HCT116 (cell line): ENCODE results near the gene VWA5B1. TPM values are rescaled to one million over a fixed set of nuclear protein-coding genes. Genes with fewer than 3 reads are reported as not detected.

Source experiments
- ATAC-seq: fragments of 200-7000 bp; cut with Tn5 transposase; 2 replicates; pipeline ENCODE4 v1.9.1; 2020; ENCODE audit warnings: mild to moderate bottlenecking, moderate library complexity
- BruUV-seq: library from RNA; stranded (reverse); fragments of 400-500 nt; replicated peaks from 2 replicates; lab custom pipeline; 2021; lab: Mats Ljungman, UMichigan
- CTCF ChIA-PET: fragments of 300-600 bp; sonication (Branson Sonifier 250); formaldehyde crosslinking; loops from one replicate; lab custom pipeline; 2021; ENCODE audit warnings: antibody characterized with exemption; lab: Charles Lee
- POLR2A ChIA-PET: fragments of 300-600, 350-600 bp; sonication (Branson Sonifier 250); formaldehyde crosslinking; loops from one replicate; lab custom pipeline; 2021; ENCODE audit warnings: antibody characterized with exemption; lab: Charles Lee
- RAD21 ChIA-PET, 2 experiments: fragments of 300-600 bp; sonication (Branson Sonifier 250); formaldehyde crosslinking; loops; one replicate each; lab custom pipeline; 2023; ENCODE audit warnings: low total read pairs in 2 of 2; ENCODE audit not compliant: uncharacterized antibody in 2 of 2, unreplicated experiment in 2 of 2, low non-redundant PET in 1 of 2; lab: Charles Lee
- DNase-seq: peaks from one replicate; pipeline ENCODE4 v3.0.0-alpha.2; 2010; ENCODE audit warnings: low read depth, low spot score
- H2AFZ ChIP-seq: fragments of 200-600 bp; shearing (Covaris generic), sonication (generic); 2 replicates; pipeline ENCODE4 v1.6.1; 2017; ENCODE audit warnings: low read depth, mixed run types, mixed read lengths, antibody characterized with exemption, low read length; ENCODE audit not compliant: poor library complexity, severe bottlenecking
- H3K27ac ChIP-seq: 2 replicates; pipeline ENCODE4 v1.5.1; 2012; ENCODE audit warnings: low read depth, low read length
- H3K27me3 ChIP-seq: fragments of 200-600 bp; sonication (generic); 2 replicates; pipeline ENCODE4 v1.6.1; 2016; ENCODE audit warnings: mixed run types, low read length, mixed read lengths; ENCODE audit not compliant: insufficient read depth
- H3K36me3 ChIP-seq, 2 experiments: fragments of 200-500 bp in 1 of 2; fragments of 200-600 bp in 1 of 2; sonication (Bioruptor generic) in 1 of 2; sonication (generic) in 1 of 2; 2 replicates each; pipeline versions ENCODE4 v1.5.1 to v1.6.1; 2014 to 2016; ENCODE audit warnings: low read length in 2 of 2, inconsistent platforms in 1 of 2, mixed read lengths in 1 of 2, mixed run types in 1 of 2; ENCODE audit not compliant: insufficient read depth in 2 of 2, control insufficient read depth in 1 of 2
- H3K4me1 ChIP-seq, 2 experiments: fragments of 200-600 bp in 1 of 2; sonication (generic) in 1 of 2; 2 replicates each; pipeline versions ENCODE4 v1.5.1 to v1.6.1; 2012 to 2017; ENCODE audit warnings: low read length in 2 of 2, inconsistent platforms in 1 of 2, mild to moderate bottlenecking in 1 of 2, mixed read lengths in 1 of 2, mixed run types in 1 of 2, moderate library complexity in 1 of 2; ENCODE audit not compliant: insufficient read depth in 2 of 2, control insufficient read depth in 1 of 2
- H3K4me2 ChIP-seq: fragments of 200-600 bp; sonication (generic); 2 replicates; pipeline ENCODE4 v1.6.1; 2017; ENCODE audit warnings: mixed run types, low read length, mixed read lengths
- H3K4me3 ChIP-seq, 2 experiments: fragments of 200-600 bp in 1 of 2; sonication (generic) in 1 of 2; replicated peaks in 1 of 2; 2 replicates each; pipeline ENCODE4 v1.5.1; 2011 to 2016; ENCODE audit warnings: low read length in 2 of 2, control low read depth in 1 of 2, low read depth in 1 of 2, mild to moderate bottlenecking in 1 of 2, mixed read lengths in 1 of 2, mixed run types in 1 of 2
- H3K79me2 ChIP-seq: fragments of 200-600 bp; sonication (generic); 2 replicates; pipeline ENCODE4 v1.6.1; 2017; ENCODE audit warnings: mild to moderate bottlenecking, mixed run types, low read length, moderate library complexity, mixed read lengths; ENCODE audit not compliant: insufficient read depth
- H3K9ac ChIP-seq: fragments of 200-600 bp; sonication (generic); 2 replicates; pipeline ENCODE4 v1.6.1; 2016; ENCODE audit warnings: low read length, mixed read lengths
- H3K9me2 ChIP-seq: fragments of 200-600 bp; sonication (generic), shearing (Covaris generic); 2 replicates; pipeline ENCODE4 v1.6.1; 2017; ENCODE audit warnings: mixed run types, mild to moderate bottlenecking, moderate library complexity; ENCODE audit not compliant: insufficient read depth
- H3K9me3 ChIP-seq, 2 experiments: fragments of 200-500 bp in 1 of 2; fragments of 200-600 bp in 1 of 2; sonication (Bioruptor generic) in 1 of 2; sonication (generic) in 1 of 2; 2 replicates each; pipeline ENCODE4 v1.6.1; 2014 to 2017; ENCODE audit warnings: low read length in 2 of 2, mixed read lengths in 2 of 2, inconsistent platforms in 1 of 2, low read depth in 1 of 2, mild to moderate bottlenecking in 1 of 2, mixed run types in 1 of 2, moderate library complexity in 1 of 2; ENCODE audit not compliant: control insufficient read depth in 1 of 2, insufficient read depth in 1 of 2
- H4K20me1 ChIP-seq: fragments of 200-600 bp; sonication (generic), shearing (Covaris generic); 2 replicates; pipeline ENCODE4 v1.6.1; 2017; ENCODE audit warnings: mixed run types, mild to moderate bottlenecking, moderate library complexity; ENCODE audit not compliant: insufficient read depth
- CBX3 ChIP-seq: IDR thresholded peaks from 2 replicates; pipeline ENCODE4 v1.6.1; 2012; ENCODE audit warnings: low read depth
- CTCF ChIP-seq, 3 experiments: fragments of 200-600 bp in 1 of 3; sonication (generic) in 1 of 3; IDR thresholded peaks in 2 of 3; conservative IDR thresholded peaks in 1 of 3; 2 replicates each; pipeline ENCODE4 v1.5.1; 2012 to 2017; ENCODE audit warnings: low read depth in 2 of 3, low read length in 2 of 3, antibody characterized with exemption in 1 of 3, borderline replicate concordance in 1 of 3, control low read depth in 1 of 3, mild to moderate bottlenecking in 1 of 3, mixed read lengths in 1 of 3, mixed run types in 1 of 3, moderate library complexity in 1 of 3; ENCODE audit not compliant: insufficient read depth in 1 of 3
- ELF1 ChIP-seq: IDR thresholded peaks from 2 replicates; pipeline ENCODE4 v1.6.1; 2012; ENCODE audit warnings: low read depth, borderline replicate concordance
- EZH2 ChIP-seq: fragments of 200-600 bp; sonication (generic); IDR thresholded peaks from 2 replicates; pipeline ENCODE4 v1.6.1; 2017; ENCODE audit warnings: antibody characterized with exemption, mixed run types
- EZH2phosphoT487 ChIP-seq: fragments of 200-600 bp; IDR thresholded peaks from 2 replicates; pipeline ENCODE4 v1.6.1; 2018; ENCODE audit warnings: antibody characterized with exemption, borderline replicate concordance
- FOSL1 ChIP-seq: IDR thresholded peaks from 2 replicates; pipeline ENCODE4 v1.6.1; 2012; ENCODE audit warnings: low read depth
- JUND ChIP-seq: IDR thresholded peaks from 2 replicates; pipeline ENCODE4 v1.6.1; 2012
- POLR2A ChIP-seq: IDR thresholded peaks from 2 replicates; pipeline ENCODE4 v1.7.0; 2011; ENCODE audit warnings: borderline replicate concordance; ENCODE audit not compliant: insufficient read depth, insufficient read length; ENCODE audit errors: extremely low read depth
- POLR2AphosphoS5 ChIP-seq: IDR thresholded peaks from 2 replicates; pipeline ENCODE4 v1.6.1; 2011; ENCODE audit warnings: mild to moderate bottlenecking, low read depth, low read length, moderate library complexity
- RAD21 ChIP-seq: IDR thresholded peaks from 2 replicates; pipeline ENCODE4 v1.6.1; 2012; ENCODE audit warnings: low read depth, mild to moderate bottlenecking
- REST ChIP-seq: IDR thresholded peaks from 2 replicates; pipeline ENCODE4 v1.6.1; 2012; ENCODE audit warnings: low read depth
- SIN3A ChIP-seq: IDR thresholded peaks from 2 replicates; pipeline ENCODE4 v1.6.1; 2012; ENCODE audit warnings: low read depth
- SRF ChIP-seq: IDR thresholded peaks from 2 replicates; pipeline ENCODE4 v1.6.1; 2012; ENCODE audit warnings: low read depth
- TCF7L2 ChIP-seq: IDR thresholded peaks from 2 replicates; pipeline ENCODE4 v1.7.0; 2011; ENCODE audit warnings: borderline replicate concordance, inconsistent platforms; ENCODE audit not compliant: insufficient read depth, insufficient read length; ENCODE audit errors: extremely low read depth
- ZFX ChIP-seq: fragments of 450-650 bp; IDR thresholded peaks from 2 replicates; pipeline ENCODE4 v1.6.1; 2017
- ZNF274 ChIP-seq: fragments of 200-500 bp; sonication (Bioruptor generic); IDR thresholded peaks from 2 replicates; pipeline ENCODE4 v1.6.1; 2014; ENCODE audit warnings: mild to moderate bottlenecking, low read depth, low read length, inconsistent platforms
- intact Hi-C: fragments of 100-400 bp; cut with micrococcal nuclease; formaldehyde crosslinking; loops from 2 replicates; pipeline ENCODE4 v1.10.0; 2022
- total RNA-seq: library from RNA; stranded (reverse); gene quantifications from one replicate; pipeline ENCODE4 v1.2.1, GENCODE V29; 2021; ENCODE audit not compliant: unreplicated experiment

The VWA5B1 gene
- total RNA-seq, 1 experiment from 2014 or later: not detected

- Histone ChIP-seq H3K79me2 (no peaks in the 10 kb centered on the region), H3K9me3 (0 out of 4 replicates have a peak, but pooled peaks cover 0 to 3% of the 10 kb centered on the region in 2 experiments), H3K4me3 (no peak overlapping the region), H3K27ac (no peak overlapping the region), H3K4me1 (no peaks in the 10 kb centered on the region), H3K9me2 (no peaks in the 10 kb centered on the region), H3K27me3 (no peaks in the 10 kb centered on the region), H2AFZ (no peak overlapping the region), H4K20me1 (no peaks in the 10 kb centered on the region), H3K9ac (no peak overlapping the region), H3K36me3 (no peaks in the 10 kb centered on the region), H3K4me2 (no peak overlapping the region)
- BruUV-seq: no TSS peak
- CTCF ChIA-PET: no interaction called here
- intact Hi-C loops: no loop called here
- DNase-seq (no peak), ATAC-seq (no peak)
- TF ChIP-seq EZH2 (no peak), POLR2A (no peak), POLR2AphosphoS5 (no peak), RAD21 (no peak), SIN3A (no peak)
- RAD21 ChIA-PET: no interaction called here
- POLR2A ChIA-PET: no interaction called here
These were observed 108.1 kb downstream of the VWA5B1 start for GRCh38 chr1:20398744-20399143.

DNA sequence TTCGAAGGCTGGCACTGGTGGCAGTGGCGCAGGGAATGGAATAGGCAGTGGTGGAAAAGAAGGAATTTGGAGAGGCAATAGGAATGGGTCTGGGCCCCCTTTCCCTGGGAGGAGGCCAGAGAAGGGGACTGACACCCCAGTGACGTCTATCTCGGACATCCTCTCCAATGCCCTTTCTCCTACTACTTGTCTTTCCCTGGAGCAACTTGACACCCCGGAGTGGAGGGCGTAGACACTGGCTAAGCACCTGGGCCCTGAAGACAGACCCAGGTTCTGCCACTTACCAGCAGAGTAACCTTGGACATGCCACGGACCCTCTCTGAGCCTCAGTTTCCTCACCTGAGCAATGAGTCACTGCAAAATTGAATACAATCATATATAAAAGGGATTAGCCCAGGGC, 108.5 kb downstream of the VWA5B1 start:
- Histone ChIP-seq H3K27ac (no peak overlapping the region), H3K4me3 (no peak overlapping the region), H3K79me2 (no peaks in the 10 kb centered on the region), H3K9me2 (no peaks in the 10 kb centered on the region), H3K4me2 (no peak overlapping the region), H4K20me1 (no peaks in the 10 kb centered on the region), H3K4me1 (no peaks in the 10 kb centered on the region), H3K27me3 (no peaks in the 10 kb centered on the region), H3K36me3 (no peaks in the 10 kb centered on the region), H3K9me3 (0 out of 4 replicates have a peak, but pooled peaks cover 0 to 3% of the 10 kb centered on the region in 2 experiments), H2AFZ (no peak overlapping the region), H3K9ac (no peak overlapping the region)
- ChIA-PET CTCF (no interaction called here), POLR2A (no interaction called here), RAD21 (no interaction called here)
- DNase-seq (no peak), ATAC-seq (no peak)
- no TSS peak for BruUV-seq
- intact Hi-C loops: no loop called here
- TF ChIP-seq POLR2AphosphoS5 (no peak), REST (no peak), EZH2 (no peak), FOSL1 (no peak), ELF1 (no peak), SRF (no peak), TCF7L2 (no peak), ZFX (no peak), JUND (no peak), ZNF274 (no peak), RAD21 (no peak), CTCF (IDR thresholded peaks at IDR 0.05 in 2 of 3, conservative IDR thresholded peaks at IDR 0.05 in 1 of 3; ENCODE audit: borderline replicate concordance in 1 of 3, insufficient read depth in 1 of 3, low read depth in 2 of 3, low read length in 2 of 3) (no peak), CBX3 (no peak), EZH2phosphoT487 (no peak)
